HCT116 (cell line): ENCODE data around the gene CNOT2. TPM values are rescaled to one million over a fixed set of nuclear protein-coding genes. Genes with fewer than 3 reads are reported as not detected.
A peak's percentile ranks its signal among the peaks of the same experiment; 100 is the strongest.

ENCODE experiments used
- ATAC-seq: fragments of 200-7000 bp; cut with Tn5 transposase; 2 replicates; pipeline ENCODE4 v1.9.1; 2020; ENCODE audit warnings: mild to moderate bottlenecking, moderate library complexity
- Bru-seq: library from RNA; stranded (reverse); fragments of 400-500 nt; gene quantifications from one replicate; lab custom pipeline; 2021; lab: Mats Ljungman, UMichigan
- BruChase-seq, 2 experiments: library from RNA; stranded (reverse); fragments of 400-500 nt; gene quantifications; one replicate each; lab custom pipeline; 2021; lab: Mats Ljungman, UMichigan
- BruUV-seq: library from RNA; stranded (reverse); fragments of 400-500 nt; replicated peaks from 2 replicates; lab custom pipeline; 2021; lab: Mats Ljungman, UMichigan
- CTCF ChIA-PET: fragments of 300-600 bp; sonication (Branson Sonifier 250); formaldehyde crosslinking; loops from one replicate; lab custom pipeline; 2021; ENCODE audit warnings: antibody characterized with exemption; lab: Charles Lee
- POLR2A ChIA-PET: fragments of 300-600, 350-600 bp; sonication (Branson Sonifier 250); formaldehyde crosslinking; loops from one replicate; lab custom pipeline; 2021; ENCODE audit warnings: antibody characterized with exemption; lab: Charles Lee
- RAD21 ChIA-PET, 2 experiments: fragments of 300-600 bp; sonication (Branson Sonifier 250); formaldehyde crosslinking; loops; one replicate each; lab custom pipeline; 2023; ENCODE audit warnings: low total read pairs in 2 of 2; ENCODE audit not compliant: uncharacterized antibody in 2 of 2, unreplicated experiment in 2 of 2, low non-redundant PET in 1 of 2; lab: Charles Lee
- DNase-seq: peaks from one replicate; pipeline ENCODE4 v3.0.0-alpha.2; 2010; ENCODE audit warnings: low read depth, low spot score
- H2AFZ ChIP-seq: fragments of 200-600 bp; shearing (Covaris generic), sonication (generic); 2 replicates; pipeline ENCODE4 v1.6.1; 2017; ENCODE audit warnings: low read depth, mixed run types, mixed read lengths, antibody characterized with exemption, low read length; ENCODE audit not compliant: poor library complexity, severe bottlenecking
- H3K27ac ChIP-seq: 2 replicates; pipeline ENCODE4 v1.5.1; 2012; ENCODE audit warnings: low read depth, low read length
- H3K27me3 ChIP-seq: fragments of 200-600 bp; sonication (generic); 2 replicates; pipeline ENCODE4 v1.6.1; 2016; ENCODE audit warnings: mixed run types, low read length, mixed read lengths; ENCODE audit not compliant: insufficient read depth
- H3K36me3 ChIP-seq, 2 experiments: fragments of 200-500 bp in 1 of 2; fragments of 200-600 bp in 1 of 2; sonication (Bioruptor generic) in 1 of 2; sonication (generic) in 1 of 2; 2 replicates each; pipeline versions ENCODE4 v1.5.1 to v1.6.1; 2014 to 2016; ENCODE audit warnings: low read length in 2 of 2, inconsistent platforms in 1 of 2, mixed read lengths in 1 of 2, mixed run types in 1 of 2; ENCODE audit not compliant: insufficient read depth in 2 of 2, control insufficient read depth in 1 of 2
- H3K4me1 ChIP-seq, 2 experiments: fragments of 200-600 bp in 1 of 2; sonication (generic) in 1 of 2; 2 replicates each; pipeline versions ENCODE4 v1.5.1 to v1.6.1; 2012 to 2017; ENCODE audit warnings: low read length in 2 of 2, inconsistent platforms in 1 of 2, mild to moderate bottlenecking in 1 of 2, mixed read lengths in 1 of 2, mixed run types in 1 of 2, moderate library complexity in 1 of 2; ENCODE audit not compliant: insufficient read depth in 2 of 2, control insufficient read depth in 1 of 2
- H3K4me2 ChIP-seq: fragments of 200-600 bp; sonication (generic); 2 replicates; pipeline ENCODE4 v1.6.1; 2017; ENCODE audit warnings: mixed run types, low read length, mixed read lengths
- H3K4me3 ChIP-seq, 2 experiments: fragments of 200-600 bp in 1 of 2; sonication (generic) in 1 of 2; replicated peaks in 1 of 2; 2 replicates each; pipeline ENCODE4 v1.5.1; 2011 to 2016; ENCODE audit warnings: low read length in 2 of 2, control low read depth in 1 of 2, low read depth in 1 of 2, mild to moderate bottlenecking in 1 of 2, mixed read lengths in 1 of 2, mixed run types in 1 of 2
- H3K79me2 ChIP-seq: fragments of 200-600 bp; sonication (generic); 2 replicates; pipeline ENCODE4 v1.6.1; 2017; ENCODE audit warnings: mild to moderate bottlenecking, mixed run types, low read length, moderate library complexity, mixed read lengths; ENCODE audit not compliant: insufficient read depth
- H3K9ac ChIP-seq: fragments of 200-600 bp; sonication (generic); 2 replicates; pipeline ENCODE4 v1.6.1; 2016; ENCODE audit warnings: low read length, mixed read lengths
- H3K9me2 ChIP-seq: fragments of 200-600 bp; sonication (generic), shearing (Covaris generic); 2 replicates; pipeline ENCODE4 v1.6.1; 2017; ENCODE audit warnings: mixed run types, mild to moderate bottlenecking, moderate library complexity; ENCODE audit not compliant: insufficient read depth
- H3K9me3 ChIP-seq, 2 experiments: fragments of 200-500 bp in 1 of 2; fragments of 200-600 bp in 1 of 2; sonication (Bioruptor generic) in 1 of 2; sonication (generic) in 1 of 2; 2 replicates each; pipeline ENCODE4 v1.6.1; 2014 to 2017; ENCODE audit warnings: low read length in 2 of 2, mixed read lengths in 2 of 2, inconsistent platforms in 1 of 2, low read depth in 1 of 2, mild to moderate bottlenecking in 1 of 2, mixed run types in 1 of 2, moderate library complexity in 1 of 2; ENCODE audit not compliant: control insufficient read depth in 1 of 2, insufficient read depth in 1 of 2
- H4K20me1 ChIP-seq: fragments of 200-600 bp; sonication (generic), shearing (Covaris generic); 2 replicates; pipeline ENCODE4 v1.6.1; 2017; ENCODE audit warnings: mixed run types, mild to moderate bottlenecking, moderate library complexity; ENCODE audit not compliant: insufficient read depth
- CBX3 ChIP-seq: IDR thresholded peaks from 2 replicates; pipeline ENCODE4 v1.6.1; 2012; ENCODE audit warnings: low read depth
- CTCF ChIP-seq, 3 experiments: fragments of 200-600 bp in 1 of 3; sonication (generic) in 1 of 3; IDR thresholded peaks in 2 of 3; conservative IDR thresholded peaks in 1 of 3; 2 replicates each; pipeline ENCODE4 v1.5.1; 2012 to 2017; ENCODE audit warnings: low read depth in 2 of 3, low read length in 2 of 3, antibody characterized with exemption in 1 of 3, borderline replicate concordance in 1 of 3, control low read depth in 1 of 3, mild to moderate bottlenecking in 1 of 3, mixed read lengths in 1 of 3, mixed run types in 1 of 3, moderate library complexity in 1 of 3; ENCODE audit not compliant: insufficient read depth in 1 of 3
- EGR1 ChIP-seq: IDR thresholded peaks from 2 replicates; pipeline ENCODE4 v1.6.1; 2012; ENCODE audit warnings: low read depth
- ELF1 ChIP-seq: IDR thresholded peaks from 2 replicates; pipeline ENCODE4 v1.6.1; 2012; ENCODE audit warnings: low read depth, borderline replicate concordance
- MAX ChIP-seq: IDR thresholded peaks from 2 replicates; pipeline ENCODE4 v1.6.1; 2012
- POLR2A ChIP-seq: IDR thresholded peaks from 2 replicates; pipeline ENCODE4 v1.7.0; 2011; ENCODE audit warnings: borderline replicate concordance; ENCODE audit not compliant: insufficient read depth, insufficient read length; ENCODE audit errors: extremely low read depth
- POLR2AphosphoS5 ChIP-seq: IDR thresholded peaks from 2 replicates; pipeline ENCODE4 v1.6.1; 2011; ENCODE audit warnings: mild to moderate bottlenecking, low read depth, low read length, moderate library complexity
- SIN3A ChIP-seq: IDR thresholded peaks from 2 replicates; pipeline ENCODE4 v1.6.1; 2012; ENCODE audit warnings: low read depth
- SP1 ChIP-seq: IDR thresholded peaks from 2 replicates; pipeline ENCODE4 v1.6.1; 2012; ENCODE audit warnings: low read depth
- SRF ChIP-seq: IDR thresholded peaks from 2 replicates; pipeline ENCODE4 v1.6.1; 2012; ENCODE audit warnings: low read depth
- TCF7L2 ChIP-seq: IDR thresholded peaks from 2 replicates; pipeline ENCODE4 v1.7.0; 2011; ENCODE audit warnings: borderline replicate concordance, inconsistent platforms; ENCODE audit not compliant: insufficient read depth, insufficient read length; ENCODE audit errors: extremely low read depth
- YY1 ChIP-seq: IDR thresholded peaks from 2 replicates; pipeline ENCODE4 v1.6.1; 2011; ENCODE audit warnings: low read length, low read depth, moderate library complexity, mild to moderate bottlenecking; ENCODE audit not compliant: insufficient replicate concordance; ENCODE audit errors: extremely low read depth
- ZFX ChIP-seq: fragments of 450-650 bp; IDR thresholded peaks from 2 replicates; pipeline ENCODE4 v1.6.1; 2017
- ZNF274 ChIP-seq: fragments of 200-500 bp; sonication (Bioruptor generic); IDR thresholded peaks from 2 replicates; pipeline ENCODE4 v1.6.1; 2014; ENCODE audit warnings: mild to moderate bottlenecking, low read depth, low read length, inconsistent platforms
- intact Hi-C: fragments of 100-400 bp; cut with micrococcal nuclease; formaldehyde crosslinking; loops from 2 replicates; pipeline ENCODE4 v1.10.0; 2022
- long read RNA-seq: library from polyadenylated mRNA; unstranded; transcript quantifications from one replicate; pipeline ENCODE4 v2.0.0, GENCODE V29; 2021; ENCODE audit not compliant: unreplicated experiment
- polyA plus RNA-seq: library from polyadenylated mRNA; unstranded; fragments of >200 nt; gene quantifications from 2 replicates; pipeline ENCODE4 v1.2.1, GENCODE V29; 2012; ENCODE audit warnings: missing spikeins
- total RNA-seq: library from RNA; stranded (reverse); gene quantifications from one replicate; pipeline ENCODE4 v1.2.1, GENCODE V29; 2021; ENCODE audit not compliant: unreplicated experiment

The CNOT2 gene, protein sequence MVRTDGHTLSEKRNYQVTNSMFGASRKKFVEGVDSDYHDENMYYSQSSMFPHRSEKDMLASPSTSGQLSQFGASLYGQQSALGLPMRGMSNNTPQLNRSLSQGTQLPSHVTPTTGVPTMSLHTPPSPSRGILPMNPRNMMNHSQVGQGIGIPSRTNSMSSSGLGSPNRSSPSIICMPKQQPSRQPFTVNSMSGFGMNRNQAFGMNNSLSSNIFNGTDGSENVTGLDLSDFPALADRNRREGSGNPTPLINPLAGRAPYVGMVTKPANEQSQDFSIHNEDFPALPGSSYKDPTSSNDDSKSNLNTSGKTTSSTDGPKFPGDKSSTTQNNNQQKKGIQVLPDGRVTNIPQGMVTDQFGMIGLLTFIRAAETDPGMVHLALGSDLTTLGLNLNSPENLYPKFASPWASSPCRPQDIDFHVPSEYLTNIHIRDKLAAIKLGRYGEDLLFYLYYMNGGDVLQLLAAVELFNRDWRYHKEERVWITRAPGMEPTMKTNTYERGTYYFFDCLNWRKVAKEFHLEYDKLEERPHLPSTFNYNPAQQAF
- total RNA-seq (58.7 TPM), Bru-seq, nascent RNA (percentile 95 among the genes with signal in this experiment), BruChase-seq, experiment 1, labeled RNA remaining after a 6-hour chase (percentile 76 among the genes with signal in this experiment), BruChase-seq, experiment 2, labeled RNA remaining after a 2-hour chase (percentile 88 among the genes with signal in this experiment)
- polyA plus RNA-seq, result 72.5 and 76.0 TPM in 2 replicates
- long read RNA-seq, transcript CNOT2-201 (16 exons, 3,282 nt), result major isoform, 75 of 139 reads
- long read RNA-seq, partial matches to known transcripts, result 21 of 139 reads
- long read RNA-seq, other reads (novel, unspliced or antisense), result 39 of 139 reads

DNA sequence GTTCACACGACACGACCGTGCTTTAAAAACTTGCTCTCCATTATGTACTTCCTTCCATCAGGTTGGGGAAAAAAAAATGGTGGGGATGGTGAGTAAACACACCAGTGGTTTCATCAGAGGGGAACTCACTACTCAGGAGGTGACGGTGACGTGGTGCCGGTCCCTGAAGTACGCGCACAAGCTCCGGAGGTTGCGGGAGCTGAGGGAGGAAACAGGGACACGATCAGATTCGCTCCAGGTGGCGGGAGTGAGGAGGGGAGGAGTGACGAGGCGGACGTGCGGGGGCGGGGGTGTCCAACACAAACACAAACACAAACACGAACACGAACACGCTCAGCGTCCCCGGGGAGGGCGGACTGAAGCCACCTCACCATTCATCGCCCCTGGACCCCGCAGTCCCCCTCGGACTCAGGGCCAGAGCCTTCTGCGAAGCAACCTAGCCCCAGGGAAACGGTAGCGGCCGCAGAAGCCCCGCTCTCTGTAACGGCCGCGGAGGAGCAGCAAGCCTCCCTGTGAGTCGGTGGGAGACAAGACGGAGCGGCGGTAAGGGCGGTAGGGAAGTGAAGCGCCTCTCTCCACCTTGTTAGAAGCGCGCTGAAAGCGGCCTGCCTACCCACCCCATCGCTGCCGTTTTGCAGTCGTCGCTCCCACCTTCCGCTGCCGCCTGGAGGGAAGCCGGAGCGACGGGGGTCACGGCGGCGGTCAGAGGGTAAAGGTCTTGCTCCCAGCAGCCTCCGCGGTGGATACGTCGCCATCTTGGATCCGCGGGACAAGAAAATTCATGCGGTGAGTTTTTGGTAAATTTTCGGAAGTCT, at the start of gene CNOT2:
Gene CNOT2 (plus strand): TSS at position 739 of the 815 bp plus-strand sequence. CDS start 34,794 bp downstream, outside the sequence.
- ChIA-PET CTCF (interaction anchor here (1.7 kb wide), 1 partner anchor 334 kb away, joined by 3 read pairs; no protein-coding TSS in a partner anchor), POLR2A (no interaction called here), RAD21 (interaction anchor here in 1 of 2 experiments (0.5 kb wide), 1 partner anchor 113 kb away, joined by 3 read pairs; no protein-coding TSS in a partner anchor)
- TF ChIP-seq EGR1, result peak; percentile 97
- TF ChIP-seq POLR2A, result peak; percentile 39
- TF ChIP-seq MAX, result peak; percentile 80
- peak; percentile 64 for TF ChIP-seq SIN3A
- TF ChIP-seq CBX3, result peak; percentile 69; the same call in 1 of the 2 replicates
- TF ChIP-seq TCF7L2, result peak; percentile 46
- TF ChIP-seq ZFX, result peak; percentile 30; the same call in 1 of the 2 replicates
- peak; percentile 77 for TF ChIP-seq POLR2AphosphoS5
- TF ChIP-seq SRF, result no peak
- no peak for TF ChIP-seq ELF1
- no peak; the same call in 1 of the 2 replicates for TF ChIP-seq SP1
- TF ChIP-seq ZNF274, result no peak
- TF ChIP-seq YY1, result peak; percentile 97
- no peak for TF ChIP-seq CTCF (IDR thresholded peaks at IDR 0.05 in 2 of 3, conservative IDR thresholded peaks at IDR 0.05 in 1 of 3; ENCODE audit: borderline replicate concordance in 1 of 3, insufficient read depth in 1 of 3, low read depth in 2 of 3, low read length in 2 of 3)
- Histone ChIP-seq H3K4me1 (peaks cover 3 to 16% of the 10 kb centered on the region in 2 experiments; a peak in 3 of 4 replicates), H3K27me3 (no peaks in the 10 kb centered on the region), H2AFZ (no peak within 1 kb of the TSS), H3K9me2 (no peaks in the 10 kb centered on the region), H3K4me3 (peak within 1 kb of the TSS; percentile 78 to 81), H3K79me2 (peaks cover 54% of the 10 kb centered on the region), H3K9me3 (no peaks in the 10 kb centered on the region), H3K9ac (peak within 1 kb of the TSS; percentile 83), H3K36me3 (0 out of 4 replicates have a peak, but pooled peaks cover 0 to 2% of the 10 kb centered on the region in 2 experiments), H4K20me1 (peaks cover 19% of the 10 kb centered on the region), H3K4me2 (peak within 1 kb of the TSS; percentile 88), H3K27ac (peak within 1 kb of the TSS; percentile 96)
- peak; percentile 84 for ATAC-seq
- BruUV-seq, result no TSS peak
- intact Hi-C loops, result loop anchor here (1.0 to 5.0 kb wide), 4 partner anchors 124 to 343 kb away; partner anchors contain the start of gene KCNMB4
- peak; percentile 86 for DNase-seq
